Right kidney (tissue), 9 donors: ENCODE results near the gene MRPL34.
A peak's percentile ranks its signal among the peaks of the same experiment; 100 is the strongest.
"Not testable (repeated sequence)": the region's sequence is repeated elsewhere in the genome, so short reads cannot be mapped to it uniquely, and the experiment has no call there.

Experiments
- DNase-seq: peaks from one replicate; pipeline ENCODE4 v3.0.0-alpha.2; 2016
- long read RNA-seq, 8 donors: transcript quantifications; one replicate each; lab custom pipeline, GENCODE V29; 2026

The MRPL34 gene
- long read RNA-seq, donor 1, transcript MRPL34-201 (2 exons, 968 nt) = major isoform, 79 of 80 reads
- long read RNA-seq, donor 1, partial matches to known transcripts = 0 of 80 reads
- long read RNA-seq, donor 1, other reads (novel, unspliced or antisense) = 0 of 80 reads
- long read RNA-seq, donor 2, transcript MRPL34-201 (2 exons, 968 nt) = major isoform, 37 of 128 reads
- long read RNA-seq, donor 2, partial matches to known transcripts = 87 of 128 reads
- long read RNA-seq, donor 2, other reads (novel, unspliced or antisense) = 0 of 128 reads
- long read RNA-seq, donor 3, transcript MRPL34-201 (2 exons, 968 nt) = major isoform, 33 of 33 reads
- long read RNA-seq, donor 3, partial matches to known transcripts = 0 of 33 reads
- long read RNA-seq, donor 3, other reads (novel, unspliced or antisense) = 0 of 33 reads
- long read RNA-seq, donor 4, transcript MRPL34-201 (2 exons, 968 nt) = major isoform, 41 of 43 reads
- long read RNA-seq, donor 4, partial matches to known transcripts = 0 of 43 reads
- long read RNA-seq, donor 4, other reads (novel, unspliced or antisense) = 0 of 43 reads
- long read RNA-seq, donor 5, transcript MRPL34-201 (2 exons, 968 nt) = major isoform, 55 of 55 reads
- long read RNA-seq, donor 5, partial matches to known transcripts = 0 of 55 reads
- long read RNA-seq, donor 5, other reads (novel, unspliced or antisense) = 0 of 55 reads
- long read RNA-seq, donor 6, transcript MRPL34-201 (2 exons, 968 nt) = major isoform, 60 of 75 reads
- long read RNA-seq, donor 6, partial matches to known transcripts = 8 of 75 reads
- long read RNA-seq, donor 6, other reads (novel, unspliced or antisense) = 7 of 75 reads
- long read RNA-seq, donor 7 = 0 reads
- long read RNA-seq, donor 8, transcript MRPL34-201 (2 exons, 968 nt) = major isoform, 46 of 141 reads
- long read RNA-seq, donor 8, partial matches to known transcripts = 95 of 141 reads
- long read RNA-seq, donor 8, other reads (novel, unspliced or antisense) = 0 of 141 reads

DNA sequence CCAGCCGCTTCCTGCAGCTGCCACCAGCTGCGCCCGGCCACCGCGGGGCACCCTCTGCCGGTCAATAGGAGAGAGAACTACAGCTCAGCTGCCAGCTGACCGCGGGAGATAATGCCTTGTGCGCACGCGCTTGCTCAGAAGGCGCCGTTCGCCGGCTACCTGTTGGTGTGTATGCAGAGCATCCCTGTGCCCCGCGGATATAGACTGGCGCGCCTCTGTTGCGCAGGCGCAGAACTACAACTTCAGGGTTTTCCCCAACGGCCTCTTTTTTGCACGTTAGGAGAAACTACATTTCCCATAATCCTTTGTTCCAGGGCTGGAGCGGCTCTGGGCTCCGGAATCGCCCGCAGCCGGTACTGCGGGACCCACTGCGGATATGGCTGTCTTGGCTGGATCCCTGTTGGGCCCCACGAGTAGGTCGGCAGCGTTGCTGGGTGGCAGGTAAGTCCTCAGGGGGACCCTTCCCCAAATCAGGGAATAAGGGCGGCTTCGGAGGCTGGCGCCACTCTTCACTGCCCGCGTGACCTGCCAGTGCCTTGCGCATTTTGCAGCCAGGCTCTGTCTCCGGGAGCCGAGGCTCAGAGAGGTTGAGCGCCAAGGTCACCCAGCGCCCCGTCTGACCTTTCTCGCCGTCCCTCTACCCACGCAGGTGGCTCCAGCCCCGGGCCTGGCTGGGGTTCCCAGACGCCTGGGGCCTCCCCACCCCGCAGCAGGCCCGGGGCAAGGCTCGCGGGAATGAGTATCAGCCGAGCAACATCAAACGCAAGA, at the start of gene MRPL34:
Gene MRPL34, plus strand, starts transcription at position 356 of the 768 bp plus-strand sequence. Its CDS starts 21 bp downstream, at position 377.
- DNase-seq = peak; percentile 95

DNA sequence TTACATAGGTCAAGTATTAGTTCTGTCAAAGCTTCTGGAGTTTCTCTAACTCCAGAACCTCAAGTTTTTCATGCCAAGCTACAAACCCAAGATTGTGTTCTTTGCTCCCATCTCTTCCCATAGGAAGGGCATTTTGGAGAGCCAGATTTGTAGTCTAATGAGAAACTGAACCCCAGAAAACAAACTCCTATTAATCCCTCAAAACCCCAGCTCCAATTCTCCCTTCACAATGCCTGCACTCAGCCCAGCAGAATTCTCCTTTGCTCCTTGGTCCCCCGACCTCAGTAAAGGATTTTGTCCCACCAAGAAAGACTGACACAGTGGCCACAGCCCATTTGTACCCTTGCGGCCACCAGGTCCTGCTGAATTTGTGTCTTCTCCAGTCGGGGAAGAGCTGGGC, 49.5 kb upstream of the MRPL34 start:
- no peak for DNase-seq

- no peak for DNase-seq
Measured at GRCh38 chr19:17259118-17259780, 46.4 kb upstream of the MRPL34 start.

- DNase-seq = no peak
Measured at GRCh38 chr19:17259934-17260333, 45.7 kb upstream of the MRPL34 start.

DNA sequence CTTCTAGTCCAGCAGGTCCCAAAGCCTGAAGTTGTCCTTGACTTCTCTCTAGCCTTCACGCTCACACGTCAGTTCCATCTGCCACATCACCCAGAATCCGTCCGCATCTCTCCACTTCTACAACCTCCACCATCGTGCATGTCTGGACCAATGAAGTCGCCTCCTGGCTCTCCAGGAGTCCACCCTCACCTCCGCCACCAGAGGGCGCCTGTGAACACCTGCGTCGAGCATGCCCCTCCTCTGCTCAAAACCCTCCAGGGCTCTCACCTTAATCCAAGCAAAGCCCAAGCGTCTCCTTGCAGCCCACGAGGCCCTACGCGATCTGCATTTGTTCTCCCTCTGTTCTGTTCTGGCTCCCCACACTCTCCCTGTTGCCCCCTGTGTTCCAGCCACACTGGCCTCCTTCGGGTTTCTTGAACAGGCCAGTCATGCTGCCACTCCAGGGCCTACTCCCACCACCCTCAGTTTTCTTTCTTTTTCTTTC, 44.8 kb upstream of the MRPL34 start:
- DNase-seq = no peak

DNA sequence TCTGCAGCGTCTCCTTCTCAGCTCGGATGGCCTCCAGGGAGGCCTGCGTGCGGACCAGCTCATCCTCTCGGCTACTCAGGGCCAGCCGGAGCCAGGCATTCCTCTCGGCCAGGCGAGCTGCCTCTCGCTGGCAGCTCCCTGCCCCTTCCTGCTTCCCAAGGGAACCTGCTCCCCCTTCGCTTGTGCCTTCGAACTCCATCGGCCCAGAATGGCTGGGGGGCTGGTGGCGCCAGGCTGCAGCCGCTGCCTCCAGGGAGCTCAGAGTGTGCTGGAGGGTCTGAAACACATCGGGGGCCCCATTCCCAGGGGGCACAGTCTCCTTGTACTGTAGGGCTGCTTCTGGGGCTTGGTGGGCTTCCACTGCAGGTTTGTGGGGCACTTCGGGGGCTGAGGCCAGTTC, 43.1 kb upstream of the MRPL34 start:
- no peak for DNase-seq

GRCh38 chr19:17263712-17264640, 41.7 kb upstream of the MRPL34 start:
- DNase-seq = no peak

GRCh38 chr19:17264641-17264979, 41.1 kb upstream of the MRPL34 start, which contains the start of gene USHBP1:
TSS of gene USHBP1 (minus strand) at chr19:17264745. CDS start at chr19:17264299, 446 bp downstream.
- DNase-seq = no peak

DNA sequence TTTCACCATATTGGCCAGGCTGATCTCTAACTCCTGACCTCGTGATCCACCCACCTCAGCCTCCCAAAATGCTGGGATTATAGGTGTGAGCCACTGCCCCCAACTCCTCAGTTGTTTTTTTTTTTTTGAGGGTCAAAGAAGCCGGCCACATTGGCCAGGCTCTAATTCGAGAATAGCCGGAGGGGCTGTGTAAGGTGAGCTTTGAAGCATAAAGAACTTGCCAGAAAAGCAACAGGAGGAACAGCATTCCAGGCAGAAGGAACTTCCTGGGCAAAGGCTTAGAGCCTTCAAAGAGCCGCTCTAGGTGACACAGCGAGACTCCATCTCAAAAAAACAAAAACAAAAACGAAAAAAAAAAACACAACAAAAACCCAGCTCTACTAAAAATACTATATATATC, 39.6 kb upstream of the MRPL34 start:
- no peak for DNase-seq

- DNase-seq = no peak
Measured at GRCh38 chr19:17266589-17266974, 39.1 kb upstream of the MRPL34 start.

DNA sequence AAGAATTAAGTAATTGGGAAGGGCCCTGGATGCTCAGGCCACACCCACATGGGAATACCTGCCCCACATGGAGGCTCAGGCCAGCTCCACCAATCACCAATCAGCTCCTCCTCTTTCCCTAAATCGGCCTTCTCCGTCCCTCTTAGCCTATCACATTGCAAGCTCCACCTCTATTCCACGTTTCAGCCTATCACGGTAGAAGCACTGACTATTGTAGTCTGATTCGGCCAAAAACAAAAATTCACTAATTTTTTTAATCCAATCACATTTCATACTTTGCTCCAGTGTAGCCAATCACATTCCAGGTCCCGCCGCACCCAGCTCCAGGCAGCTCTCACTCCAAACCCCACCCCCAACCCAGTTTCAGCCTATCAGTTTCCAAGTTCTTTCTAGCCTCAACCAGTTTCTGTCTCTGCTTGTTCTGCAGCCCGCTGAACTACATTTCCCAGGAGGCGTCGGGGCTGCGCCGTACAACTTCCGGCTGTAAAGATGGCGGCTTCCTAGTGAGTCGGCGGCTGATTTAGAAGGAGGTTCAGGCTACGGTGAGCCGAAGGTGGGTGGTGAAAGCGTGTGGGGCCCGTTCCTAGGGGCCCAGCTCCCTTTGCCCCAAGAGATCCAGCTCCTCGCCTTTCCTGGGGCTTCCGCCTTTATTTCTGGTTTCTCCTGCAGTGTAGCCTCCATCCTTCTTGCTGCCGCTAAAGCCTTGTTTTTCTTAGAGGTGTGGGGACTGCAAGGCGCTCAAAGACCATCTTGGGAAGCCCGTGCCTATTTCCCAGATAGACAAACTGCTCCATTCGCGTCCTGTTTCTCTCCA, 38.5 kb upstream of the MRPL34 start, which contains the start of gene BABAM1:
Gene BABAM1, plus strand, starts transcription at position 469 of the 814 bp plus-strand sequence. CDS start 1,364 bp downstream, outside the sequence.
- DNase-seq = peak; percentile 81

DNA sequence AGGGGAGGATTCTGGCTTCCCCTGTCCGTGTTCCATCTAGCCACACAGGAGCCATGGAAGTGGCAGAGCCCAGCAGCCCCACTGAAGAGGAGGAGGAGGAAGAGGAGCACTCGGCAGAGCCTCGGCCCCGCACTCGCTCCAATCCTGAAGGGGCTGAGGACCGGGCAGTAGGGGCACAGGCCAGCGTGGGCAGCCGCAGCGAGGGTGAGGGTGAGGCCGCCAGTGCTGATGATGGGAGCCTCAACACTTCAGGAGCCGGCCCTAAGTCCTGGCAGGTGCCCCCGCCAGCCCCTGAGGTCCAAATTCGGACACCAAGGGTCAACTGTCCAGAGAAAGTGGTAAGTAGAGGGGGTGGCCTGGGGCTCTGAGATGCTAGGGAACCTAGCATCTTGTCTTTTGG, 36.9 kb upstream of the MRPL34 start:
- DNase-seq = no peak

DNA sequence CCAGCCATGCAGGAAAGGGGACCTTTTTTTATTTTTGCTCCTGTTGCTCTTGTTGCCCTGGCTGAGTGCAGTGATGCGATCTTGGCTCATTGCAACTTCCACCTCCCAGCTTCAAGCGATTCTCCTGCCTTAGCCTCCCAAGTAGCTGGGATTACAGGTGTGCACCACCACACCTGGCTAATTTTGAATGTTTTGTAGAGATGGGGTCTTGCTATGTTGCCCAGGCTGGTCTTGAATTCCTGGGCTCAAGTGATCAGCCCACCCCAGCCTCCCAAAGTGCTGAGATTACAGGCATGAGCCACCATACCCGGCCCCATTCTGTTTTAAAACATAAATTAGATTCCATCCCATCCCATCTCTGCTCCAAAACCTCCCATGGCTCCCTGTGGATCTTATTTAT, 30.8 kb upstream of the MRPL34 start:
- not testable (repeated sequence) for DNase-seq

GRCh38 chr19:17275441-17276175, 30.1 kb upstream of the MRPL34 start:
- no peak for DNase-seq

GRCh38 chr19:17279436-17279835, 26.2 kb upstream of the MRPL34 start:
- DNase-seq = no peak

DNA sequence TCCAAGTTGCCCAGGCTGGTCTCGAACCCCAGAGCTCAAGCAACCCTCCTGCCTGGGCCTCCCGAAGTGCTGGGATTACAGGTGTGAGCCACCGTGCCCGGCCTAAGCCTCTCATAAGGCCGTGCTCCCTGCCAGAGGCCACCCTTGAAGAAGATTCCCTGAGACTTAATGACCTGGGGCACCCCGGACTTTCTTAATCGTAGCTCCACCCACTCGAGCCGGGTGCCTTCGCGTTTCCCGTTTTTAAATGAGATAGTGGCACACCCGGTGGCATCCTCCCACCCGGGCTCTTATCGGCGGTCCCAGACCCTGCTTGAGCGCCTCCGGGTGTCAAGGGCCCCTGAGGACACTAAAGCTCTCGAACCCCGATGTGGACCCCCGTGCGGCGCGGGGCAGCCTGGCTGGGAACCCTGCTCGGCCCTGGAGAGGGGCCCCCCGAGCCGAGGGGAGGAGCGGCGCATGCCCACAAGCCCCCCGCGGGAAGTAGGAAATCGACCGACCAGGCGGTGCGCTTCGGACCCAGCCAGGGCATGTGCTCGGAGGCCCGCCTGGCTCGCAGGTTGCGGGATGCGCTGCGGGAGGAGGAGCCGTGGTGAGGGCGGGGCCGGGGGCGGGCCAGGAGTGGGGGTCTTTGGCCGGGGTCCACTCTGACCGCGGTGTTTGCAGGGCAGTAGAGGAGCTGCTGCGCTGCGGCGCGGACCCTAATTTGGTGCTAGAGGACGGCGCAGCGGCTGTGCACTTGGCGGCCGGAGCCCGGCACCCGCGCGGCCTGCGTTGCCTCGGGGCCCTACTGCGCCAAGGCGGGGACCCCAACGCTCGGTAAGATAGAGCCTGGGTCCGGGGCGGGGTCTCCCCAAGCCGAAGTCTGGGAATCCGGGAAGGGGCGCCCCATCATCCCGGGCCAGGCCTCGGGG, 24.0 kb upstream of the MRPL34 start, which contains the start of gene ANKLE1:
Gene ANKLE1, plus strand, starts transcription at position 511 of the 914 bp plus-strand sequence. Its CDS starts 20 bp downstream, at position 531.
- DNase-seq = peak; percentile 55

GRCh38 chr19:17282488-17283125, 23.1 kb upstream of the MRPL34 start:
- DNase-seq = peak; percentile 85
